HG03457 (cell line): ENCODE results near the gene EDN2.

Source experiments
- ATAC-seq: cut with Tn5 transposase; IDR thresholded peaks from one replicate; pipeline ENCODE4 v1.9.1; 2021; ENCODE audit warnings: moderate number of reproducible peaks; ENCODE audit not compliant: unreplicated experiment

EDN2 gene

GRCh38 chr1:41468122-41468762, 16.2 kb downstream of the EDN2 start:
- no peak for ATAC-seq

GRCh38 chr1:41467673-41468072, 16.8 kb downstream of the EDN2 start:
- ATAC-seq = no peak

GRCh38 chr1:41466146-41466545, 18.3 kb downstream of the EDN2 start:
- ATAC-seq = no peak

- ATAC-seq = no peak
Measured at GRCh38 chr1:41465741-41466140, 18.7 kb downstream of the EDN2 start.

GRCh38 chr1:41464885-41465284, 19.6 kb downstream of the EDN2 start:
- ATAC-seq = no peak

- ATAC-seq = no peak
Measured at GRCh38 chr1:41463516-41463915, 21.0 kb downstream of the EDN2 start.

GRCh38 chr1:41462680-41463004, 21.8 kb downstream of the EDN2 start:
- no peak for ATAC-seq

GRCh38 chr1:41461790-41462679, 22.4 kb downstream of the EDN2 start:
- ATAC-seq = no peak

GRCh38 chr1:41456847-41457540, 27.5 kb downstream of the EDN2 start:
- no peak for ATAC-seq

GRCh38 chr1:41455479-41456332, 28.8 kb downstream of the EDN2 start:
- no peak for ATAC-seq

- ATAC-seq = no peak
Measured at GRCh38 chr1:41454406-41454805, 30.1 kb downstream of the EDN2 start.

GRCh38 chr1:41452704-41453290, 31.7 kb downstream of the EDN2 start:
- ATAC-seq = no peak

GRCh38 chr1:41450747-41451285, 33.7 kb downstream of the EDN2 start:
- ATAC-seq = no peak

GRCh38 chr1:41449326-41449921, 35.1 kb downstream of the EDN2 start:
- ATAC-seq = no peak

GRCh38 chr1:41448821-41449220, 35.7 kb downstream of the EDN2 start:
- ATAC-seq = no peak

GRCh38 chr1:41447995-41448770, 36.3 kb downstream of the EDN2 start:
- ATAC-seq = no peak

GRCh38 chr1:41446851-41447610, 37.5 kb downstream of the EDN2 start:
- ATAC-seq = no peak

- no peak for ATAC-seq
Measured at GRCh38 chr1:41444785-41445184, 39.7 kb downstream of the EDN2 start.
